ENCODE data around the gene PLCL1. TPM values are rescaled to one million over a fixed set of nuclear protein-coding genes. Genes with fewer than 3 reads are reported as not detected.

PLCL1 gene
- 2.3 and 4.4 TPM in 2 replicates for total RNA-seq

DNA sequence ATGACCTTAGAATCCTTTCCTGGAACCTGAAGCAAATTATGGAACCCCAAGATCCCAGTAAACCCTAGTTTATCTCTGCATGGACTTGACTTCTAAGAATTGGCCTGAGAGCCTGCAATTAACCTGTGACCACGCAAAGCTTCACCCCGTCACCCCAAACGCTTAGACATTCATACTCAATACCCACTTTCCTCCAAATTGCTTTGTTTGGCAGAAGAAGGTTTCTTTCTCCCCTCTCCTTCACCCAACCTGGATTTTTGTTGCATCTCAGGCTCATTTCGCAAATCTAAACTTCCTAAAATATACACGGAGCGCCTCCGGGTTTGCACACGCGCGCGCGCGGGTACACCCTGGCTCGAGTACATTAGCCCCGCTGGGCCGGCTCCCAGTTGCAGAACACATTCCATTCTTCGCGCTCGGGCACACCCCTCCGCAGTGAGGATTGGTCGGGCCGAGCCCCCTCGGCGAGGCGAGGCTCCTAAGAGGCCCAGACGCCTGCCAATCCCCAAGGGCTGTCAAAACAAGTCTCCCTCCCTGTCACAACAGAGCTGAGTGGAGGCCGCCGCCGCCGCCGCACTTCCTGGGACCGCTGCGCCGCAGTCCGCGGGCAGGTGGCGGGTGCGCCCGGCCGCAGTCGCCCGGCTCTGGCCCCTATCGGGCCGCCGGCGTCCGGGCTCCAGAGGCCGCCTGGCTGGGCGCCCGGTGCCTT is at the start of gene PLCL1:
TSS of gene PLCL1 (plus strand) at position 545 of the 709 bp plus-strand sequence.
- DNase-seq (ENCODE audit: low read depth, low spot score), result peak; percentile 64

- no peak for DNase-seq (ENCODE audit: low read depth, low spot score)
Observed at GRCh38 chr2:197759013-197759412, 45.4 kb upstream of the PLCL1 start.

GRCh38 chr2:197759625-197760292 is 44.6 kb upstream of the PLCL1 start:
- DNase-seq (ENCODE audit: low read depth, low spot score), result no peak

DNA sequence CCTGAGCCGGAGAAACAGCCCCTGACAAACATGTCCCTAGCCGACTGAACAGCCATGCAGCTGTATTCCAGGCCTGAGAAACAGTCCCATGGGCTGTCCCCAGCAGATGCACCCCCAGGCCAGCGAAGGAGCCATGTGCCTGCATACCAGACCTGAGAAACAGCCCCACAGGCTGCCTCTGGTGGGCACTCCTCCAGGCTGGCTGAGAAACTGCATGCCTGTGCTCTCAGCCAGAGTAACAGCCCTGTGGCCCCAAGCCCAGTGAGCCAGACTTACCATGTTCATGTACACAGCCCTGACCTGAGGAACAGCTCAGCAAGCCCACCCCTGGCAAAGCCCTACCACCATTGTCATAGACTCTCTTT is 44.1 kb upstream of the PLCL1 start:
- no peak for DNase-seq (ENCODE audit: low read depth, low spot score)

DNA sequence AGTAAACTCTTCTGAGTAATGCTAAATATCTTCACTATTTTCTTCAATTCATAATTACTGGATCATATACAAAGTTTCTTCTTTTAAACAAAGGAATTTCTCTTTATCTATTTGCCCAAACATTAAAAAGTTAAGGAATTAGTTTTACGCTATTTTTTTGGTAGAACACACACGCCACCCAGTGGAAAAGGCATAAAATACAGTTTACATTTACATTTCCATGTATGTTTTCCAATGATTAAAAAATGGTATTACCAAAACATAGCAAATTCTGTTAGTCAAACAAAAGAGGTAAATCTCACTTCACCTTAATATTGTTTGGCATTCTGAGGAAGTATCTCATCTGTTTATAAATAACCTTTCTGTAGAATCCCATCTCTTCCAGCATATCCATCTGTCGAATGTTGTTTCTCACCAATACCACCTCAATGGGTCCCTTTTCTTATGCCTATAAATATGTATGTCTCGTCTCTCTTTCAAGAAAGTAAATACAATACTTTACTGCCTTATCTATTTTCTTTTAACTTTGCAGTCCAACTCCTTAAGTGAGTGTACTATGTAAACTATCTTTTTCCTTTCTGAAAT is 26.5 kb upstream of the PLCL1 start:
- no peak for DNase-seq (ENCODE audit: low read depth, low spot score)

DNA sequence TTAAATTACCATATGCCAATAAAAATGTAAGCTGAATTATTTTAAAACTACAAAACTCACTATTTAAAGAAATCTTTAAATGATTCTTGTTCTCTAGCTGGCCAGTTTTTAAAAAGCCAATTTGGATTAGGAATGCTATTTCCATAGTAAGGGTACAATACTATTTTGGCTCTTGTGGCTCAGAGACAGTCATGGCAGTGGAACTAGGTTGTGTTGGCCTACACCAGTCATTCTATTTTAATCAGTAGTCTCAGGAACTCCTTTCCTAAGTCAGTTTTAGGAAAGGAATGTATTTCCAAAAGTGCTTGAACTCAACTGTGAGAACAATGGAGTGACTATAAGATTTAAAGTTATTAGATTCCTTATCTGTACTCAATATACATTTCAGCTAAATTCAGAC is 25.1 kb upstream of the PLCL1 start:
- no peak for DNase-seq (ENCODE audit: low read depth, low spot score)

DNA sequence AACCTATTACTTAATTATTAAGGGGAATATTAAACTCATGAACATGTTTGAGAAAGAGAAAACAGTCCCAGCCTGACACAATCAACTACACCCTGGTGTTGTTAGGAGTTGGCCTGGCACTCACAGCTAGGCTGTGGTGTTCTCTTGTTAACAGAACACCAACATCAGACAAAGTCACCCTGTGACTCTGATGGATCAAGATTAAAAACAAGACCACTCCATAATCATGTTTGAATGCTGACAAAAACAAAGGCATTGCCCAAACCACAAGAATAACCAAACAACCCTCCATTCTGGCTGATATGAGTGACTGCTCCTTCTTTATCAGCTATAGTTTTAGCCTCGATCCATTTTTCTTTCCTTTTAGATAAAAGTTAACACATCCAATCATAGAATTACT is 22.3 kb upstream of the PLCL1 start:
- no peak for DNase-seq (ENCODE audit: low read depth, low spot score)

- no peak for DNase-seq (ENCODE audit: low read depth, low spot score)
Observed at GRCh38 chr2:197784956-197785941, 19.1 kb upstream of the PLCL1 start, which contains the start of gene BOLL. TSS of gene BOLL (minus strand) at chr2:197785319. CDS start at chr2:197781850, 3,469 bp downstream.

- DNase-seq (ENCODE audit: low read depth, low spot score), result no peak
Observed at GRCh38 chr2:197786010-197786877, 18.1 kb upstream of the PLCL1 start.

DNA sequence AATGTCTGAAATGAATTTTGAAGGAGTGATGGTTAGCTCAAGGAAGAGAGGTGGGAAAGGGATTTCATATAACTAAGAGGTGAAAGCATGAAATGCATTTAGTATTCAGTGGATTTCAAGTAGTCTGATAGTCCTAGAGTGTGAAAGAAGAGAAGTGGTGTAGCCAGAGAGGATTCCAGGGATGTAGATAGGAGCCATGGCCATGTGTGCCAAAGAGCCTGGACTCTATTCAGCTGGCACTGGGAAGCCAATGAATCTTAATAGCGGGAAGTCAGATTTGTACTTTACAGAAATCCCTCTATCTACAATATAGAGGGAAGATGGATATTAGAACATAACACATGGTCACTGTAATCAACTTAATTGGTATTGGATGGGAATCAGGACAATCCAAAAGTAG is 10.9 kb upstream of the PLCL1 start:
- DNase-seq (ENCODE audit: low read depth, low spot score), result no peak

DNA sequence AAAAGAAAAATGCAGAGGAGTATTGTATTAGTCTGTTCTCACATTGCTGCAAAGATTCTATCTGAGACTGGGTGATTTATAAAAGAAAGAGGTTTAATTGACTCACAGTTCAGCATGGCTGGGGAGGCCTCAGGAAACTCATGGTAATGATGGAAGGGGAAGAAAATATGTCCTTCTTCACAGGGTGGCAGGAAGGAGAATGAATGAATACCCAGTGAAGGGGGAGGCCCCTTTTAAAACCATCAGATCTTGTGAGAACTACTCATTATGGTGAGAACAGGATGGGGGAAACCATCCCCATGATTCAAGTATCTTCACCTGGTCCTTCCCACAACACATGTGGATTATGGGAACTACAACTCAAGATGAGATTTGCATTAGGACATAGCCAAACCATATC is 9.1 kb upstream of the PLCL1 start:
- no peak for DNase-seq (ENCODE audit: low read depth, low spot score)

- no peak for DNase-seq (ENCODE audit: low read depth, low spot score)
Observed at GRCh38 chr2:197798187-197798586, 6.2 kb upstream of the PLCL1 start.

- no peak for DNase-seq (ENCODE audit: low read depth, low spot score)
Observed at GRCh38 chr2:197799068-197799467, 5.3 kb upstream of the PLCL1 start.

GRCh38 chr2:197800091-197800490 is 4.3 kb upstream of the PLCL1 start:
- no peak for DNase-seq (ENCODE audit: low read depth, low spot score)

DNA sequence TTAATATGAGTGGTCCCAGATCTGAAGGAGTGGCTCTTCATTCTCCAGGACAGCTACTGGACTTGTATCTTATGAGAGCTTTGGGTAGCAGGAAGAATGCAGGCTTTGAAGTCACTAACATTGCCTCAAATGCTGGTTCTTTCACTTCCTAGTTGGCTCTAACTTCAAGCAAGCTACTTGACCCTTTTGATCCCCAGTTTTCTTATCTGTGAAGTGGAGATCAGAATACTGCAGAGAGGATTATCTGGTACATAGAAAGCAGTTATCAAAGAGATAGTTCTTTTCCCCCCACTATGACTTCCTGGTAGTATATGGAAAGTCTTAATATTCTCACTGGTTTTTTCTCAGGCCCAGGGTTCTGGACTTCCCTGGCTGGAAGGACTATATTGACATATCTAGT is 3.4 kb upstream of the PLCL1 start:
- DNase-seq (ENCODE audit: low read depth, low spot score), result no peak

GRCh38 chr2:197803033-197803444 is 1.4 kb upstream of the PLCL1 start:
- no peak for DNase-seq (ENCODE audit: low read depth, low spot score)

- DNase-seq (ENCODE audit: low read depth, low spot score), result no peak
Observed at GRCh38 chr2:197804758-197805714, 643 bp downstream of the PLCL1 start.

GRCh38 chr2:197805715-197806633 is 1.6 kb downstream of the PLCL1 start:
- no peak for DNase-seq (ENCODE audit: low read depth, low spot score)
